Measurements from ENCODE around the gene COX4I1.
"Not testable (repeated sequence)": the region's sequence is repeated elsewhere in the genome, so short reads cannot be mapped to it uniquely, and the experiment has no call there.

COX4I1 gene

GRCh38 chr16:85824161-85825135 is 25.0 kb downstream of the COX4I1 start:
- no peak for DNase-seq (ENCODE audit: low read depth in 2 of 2)

- no peak for DNase-seq (ENCODE audit: low read depth in 2 of 2)
Observed at GRCh38 chr16:85825326-85825725, 25.8 kb downstream of the COX4I1 start.

GRCh38 chr16:85826686-85827247 is 27.3 kb downstream of the COX4I1 start:
- DNase-seq (ENCODE audit: low read depth in 2 of 2), result no peak

- DNase-seq (ENCODE audit: low read depth in 2 of 2), result no peak
Observed at GRCh38 chr16:85828166-85828565, 28.7 kb downstream of the COX4I1 start.

GRCh38 chr16:85829171-85829719 is 29.8 kb downstream of the COX4I1 start:
- DNase-seq (ENCODE audit: low read depth in 2 of 2), result no peak

GRCh38 chr16:85829751-85830445 is 30.4 kb downstream of the COX4I1 start:
- no peak for DNase-seq (ENCODE audit: low read depth in 2 of 2)

- DNase-seq (ENCODE audit: low read depth in 2 of 2), result no peak
Observed at GRCh38 chr16:85830821-85831220, 31.3 kb downstream of the COX4I1 start.

GRCh38 chr16:85832570-85833218 is 33.2 kb downstream of the COX4I1 start:
- no peak for DNase-seq (ENCODE audit: low read depth in 2 of 2)

GRCh38 chr16:85833219-85833920 is 33.9 kb downstream of the COX4I1 start:
- DNase-seq (ENCODE audit: low read depth in 2 of 2), result no peak

- DNase-seq (ENCODE audit: low read depth in 2 of 2), result no peak
Observed at GRCh38 chr16:85834741-85835140, 35.2 kb downstream of the COX4I1 start.

GRCh38 chr16:85835227-85835751 is 35.8 kb downstream of the COX4I1 start:
- DNase-seq (ENCODE audit: low read depth in 2 of 2), result no peak

GRCh38 chr16:85835956-85836705 is 36.6 kb downstream of the COX4I1 start:
- no peak for DNase-seq (ENCODE audit: low read depth in 2 of 2)

- DNase-seq (ENCODE audit: low read depth in 2 of 2), result no peak
Observed at GRCh38 chr16:85836706-85837582, 37.4 kb downstream of the COX4I1 start.

GRCh38 chr16:85837654-85838053 is 38.2 kb downstream of the COX4I1 start:
- DNase-seq (ENCODE audit: low read depth in 2 of 2), result not testable (repeated sequence)

GRCh38 chr16:85838381-85838780 is 38.9 kb downstream of the COX4I1 start:
- no peak for DNase-seq (ENCODE audit: low read depth in 2 of 2)

GRCh38 chr16:85838876-85839585 is 39.5 kb downstream of the COX4I1 start:
- DNase-seq (ENCODE audit: low read depth in 2 of 2), result no peak

GRCh38 chr16:85839681-85840240 is 40.3 kb downstream of the COX4I1 start:
- DNase-seq (ENCODE audit: low read depth in 2 of 2), result no peak

- DNase-seq (ENCODE audit: low read depth in 2 of 2), result no peak
Observed at GRCh38 chr16:85840395-85840794, 40.9 kb downstream of the COX4I1 start.
